NCI-H1092 treated with DMSO at 0.1 percent for 48 hours (cell line): ENCODE results near the gene PAOX.
A peak's percentile ranks its signal among the peaks of the same experiment; 100 is the strongest.
"Not testable (repeated sequence)": the region's sequence is repeated elsewhere in the genome, so short reads cannot be mapped to it uniquely, and the experiment has no call there.

Experiments
- DNase-seq: peaks from one replicate; lab custom pipeline; 2025; lab: John Stamatoyannopoulos, UW

The PAOX gene

GRCh38 chr10:133411523-133412380, 32.7 kb downstream of the PAOX start:
- DNase-seq: no peak

DNA sequence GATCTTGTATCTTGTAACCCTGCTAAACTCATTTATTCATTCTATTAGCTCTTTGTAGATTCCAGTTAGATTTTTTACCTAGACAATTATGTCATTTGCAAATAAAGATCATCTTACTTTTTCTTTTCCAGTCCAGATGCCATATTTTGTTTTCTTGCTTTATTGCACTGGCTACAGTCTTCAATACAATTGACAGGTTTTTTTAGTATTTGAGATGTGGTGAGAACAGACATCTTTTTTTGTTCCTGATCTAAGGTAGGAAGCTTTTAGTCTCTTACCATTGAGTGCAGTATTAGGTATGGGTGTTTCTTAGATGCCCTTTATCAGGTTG, 33.3 kb downstream of the PAOX start:
- DNase-seq: no peak

DNA sequence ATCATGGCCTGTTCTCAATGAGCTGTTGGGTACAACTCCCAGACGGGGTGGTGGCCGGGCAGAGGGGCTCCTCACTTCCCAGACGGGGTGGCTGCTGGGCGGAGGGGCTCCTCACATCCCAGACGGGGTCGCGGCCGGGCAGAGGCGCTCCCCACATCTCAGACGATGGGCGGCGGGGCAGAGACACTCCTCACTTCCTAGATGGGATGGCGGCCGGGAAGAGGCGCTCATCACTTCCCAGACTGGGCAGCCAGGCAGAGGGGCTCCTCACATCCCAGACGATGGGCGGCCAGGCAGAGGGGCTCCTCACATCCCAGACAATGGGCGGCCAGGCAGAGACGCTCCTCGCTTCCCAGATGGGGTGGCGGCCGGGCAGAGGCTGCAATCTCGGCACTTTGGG, 35.3 kb downstream of the PAOX start:
- not testable (repeated sequence) for DNase-seq

- DNase-seq: no peak
Observed at GRCh38 chr10:133415752-133416151, 36.7 kb downstream of the PAOX start.

- DNase-seq: no peak
Observed at GRCh38 chr10:133418289-133418993, 39.4 kb downstream of the PAOX start.

GRCh38 chr10:133419211-133419950, 40.3 kb downstream of the PAOX start:
- DNase-seq: no peak

GRCh38 chr10:133420028-133420427, 41.0 kb downstream of the PAOX start:
- no peak for DNase-seq

- DNase-seq: no peak
Observed at GRCh38 chr10:133420579-133420978, 41.5 kb downstream of the PAOX start.

DNA sequence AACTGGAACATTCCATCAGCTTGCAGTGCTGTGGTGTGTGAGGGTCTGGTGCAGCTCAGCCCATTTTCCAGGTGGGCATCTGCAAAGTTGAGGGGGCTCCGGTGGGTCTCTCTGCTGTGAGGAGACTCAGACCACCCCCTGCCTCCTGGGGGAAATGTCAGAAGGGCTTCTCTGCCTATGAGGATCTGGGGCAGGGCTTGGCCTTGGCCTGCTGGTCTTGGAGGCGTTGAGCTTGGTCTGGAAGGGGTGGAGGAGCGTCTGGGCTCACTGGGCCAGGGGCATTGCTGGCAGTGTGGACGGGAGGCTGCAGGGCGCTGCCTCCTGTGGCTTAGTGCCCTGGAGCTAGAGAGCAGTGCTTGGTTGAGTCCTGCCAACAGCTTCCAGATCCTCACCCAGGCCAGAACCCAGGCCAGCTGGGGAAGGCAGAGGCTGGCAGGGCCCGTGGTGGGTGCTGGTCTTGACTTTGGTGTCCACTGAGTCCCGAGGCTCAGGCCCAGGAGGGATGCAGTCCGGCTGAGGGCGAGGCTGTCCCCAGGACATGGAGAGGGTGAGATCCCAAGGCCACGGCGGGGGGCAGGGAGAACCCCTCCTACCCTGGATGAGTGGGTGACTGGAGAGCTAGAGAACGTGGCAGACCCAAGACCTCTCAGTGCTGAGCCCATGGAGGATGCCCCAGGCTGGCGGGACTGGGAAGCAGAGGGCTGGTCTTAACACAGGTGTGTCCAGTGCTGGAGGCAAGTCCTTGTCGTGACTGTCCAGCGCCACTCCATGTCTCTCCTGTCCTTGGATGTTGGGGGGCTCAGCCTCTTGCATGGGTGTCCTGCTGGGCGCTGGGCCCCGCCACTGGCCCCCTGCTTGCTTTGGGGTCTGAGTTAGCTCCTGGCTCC, 42.5 kb downstream of the PAOX start:
- no peak for DNase-seq

GRCh38 chr10:133422223-133422806, 43.3 kb downstream of the PAOX start:
- DNase-seq: no peak

GRCh38 chr10:133422807-133423771, 44.0 kb downstream of the PAOX start:
- DNase-seq: no peak

DNA sequence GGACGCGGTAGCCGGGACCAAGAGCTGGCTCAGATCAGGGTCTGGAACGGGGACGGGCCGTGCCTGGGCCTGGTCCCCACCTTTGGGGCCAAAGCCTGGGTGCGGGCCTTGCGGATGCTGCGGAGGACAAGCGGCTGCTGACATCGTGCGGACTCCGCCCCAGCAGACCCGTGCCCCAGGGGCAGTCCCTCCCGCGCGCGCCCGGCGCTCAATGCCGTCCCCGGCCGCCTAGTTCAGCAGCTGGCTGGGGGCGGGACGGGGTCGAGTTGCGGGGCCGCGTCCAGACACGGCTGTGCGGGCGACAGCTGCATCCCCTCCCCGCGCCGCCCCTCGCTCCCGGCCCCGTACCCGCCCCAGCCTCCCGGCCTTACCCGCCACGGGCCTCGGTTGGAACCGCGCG, 45.0 kb downstream of the PAOX start:
- not testable (repeated sequence) for DNase-seq

GRCh38 chr10:133424601-133425000, 45.5 kb downstream of the PAOX start, which contains the start of gene SPRN:
Gene SPRN, minus strand, starts transcription at chr10:133424625. Its CDS starts 944 bp downstream, at chr10:133423681.
- DNase-seq: not testable (repeated sequence)

- not testable (repeated sequence) for DNase-seq
Observed at GRCh38 chr10:133429571-133429970, 50.5 kb downstream of the PAOX start.

DNA sequence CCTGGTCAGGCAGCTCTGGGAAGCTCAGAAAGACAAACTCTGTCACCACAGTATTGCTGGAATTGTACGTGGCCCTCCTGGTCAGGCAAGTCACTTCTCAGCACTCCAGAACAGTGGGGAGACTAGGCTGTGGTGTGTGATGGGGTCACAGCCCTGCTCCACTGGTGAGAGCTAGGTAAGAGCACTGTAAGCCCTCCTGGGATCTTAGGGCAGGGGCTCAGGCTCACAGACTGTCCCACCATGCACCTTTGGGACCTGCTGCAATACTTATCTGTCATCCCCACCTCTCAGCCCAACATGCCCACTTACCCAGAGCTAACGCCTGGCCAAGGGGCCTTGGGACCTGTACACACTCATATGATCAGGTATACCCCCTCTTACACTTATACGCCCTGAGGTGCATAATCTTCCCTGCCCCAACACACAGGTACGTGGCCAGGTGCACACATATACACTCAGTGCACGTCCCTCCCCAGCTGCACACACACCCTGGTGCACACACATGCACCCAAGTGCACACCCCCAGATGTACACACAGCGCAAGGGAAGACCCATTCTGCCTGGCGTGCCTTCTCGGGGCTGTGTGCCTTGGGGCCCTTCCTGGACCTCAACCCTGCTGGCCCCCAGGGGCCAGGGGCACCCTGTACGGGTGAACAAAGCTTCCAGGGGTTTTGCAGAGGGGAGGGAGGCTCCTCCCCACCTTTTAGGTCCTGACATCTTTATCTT, 53.0 kb downstream of the PAOX start:
- not testable (repeated sequence) for DNase-seq

- not testable (repeated sequence) for DNase-seq
Observed at GRCh38 chr10:133432789-133433188, 53.7 kb downstream of the PAOX start.

DNA sequence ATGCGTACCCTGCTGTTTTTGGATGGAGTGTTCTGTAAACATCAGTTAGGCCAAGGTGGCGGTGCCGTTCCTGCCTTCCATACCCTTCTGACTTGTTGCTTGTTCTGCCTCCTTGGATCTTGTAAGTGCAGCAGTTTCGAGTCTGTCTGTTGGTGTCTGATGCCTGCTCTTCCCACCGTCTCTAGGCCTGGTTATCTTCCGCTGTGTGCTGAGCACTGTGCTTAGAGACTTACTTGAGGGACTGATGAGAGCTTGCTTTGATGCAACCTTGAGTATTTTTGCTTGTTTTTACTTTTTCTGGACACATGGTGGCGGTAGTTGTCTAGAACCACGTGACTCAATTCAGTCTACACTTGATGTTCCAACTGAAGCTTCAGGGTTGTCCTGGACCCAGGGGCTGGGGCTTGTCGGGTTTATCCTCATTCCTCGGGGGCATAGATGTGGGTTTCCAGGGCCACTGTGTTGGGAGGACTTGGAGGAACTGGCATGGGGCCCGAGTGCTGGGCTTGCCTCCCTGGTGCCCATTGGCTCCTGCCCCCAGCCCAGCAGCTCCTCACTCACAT, 59.7 kb downstream of the PAOX start:
- DNase-seq: peak; percentile 7

DNA sequence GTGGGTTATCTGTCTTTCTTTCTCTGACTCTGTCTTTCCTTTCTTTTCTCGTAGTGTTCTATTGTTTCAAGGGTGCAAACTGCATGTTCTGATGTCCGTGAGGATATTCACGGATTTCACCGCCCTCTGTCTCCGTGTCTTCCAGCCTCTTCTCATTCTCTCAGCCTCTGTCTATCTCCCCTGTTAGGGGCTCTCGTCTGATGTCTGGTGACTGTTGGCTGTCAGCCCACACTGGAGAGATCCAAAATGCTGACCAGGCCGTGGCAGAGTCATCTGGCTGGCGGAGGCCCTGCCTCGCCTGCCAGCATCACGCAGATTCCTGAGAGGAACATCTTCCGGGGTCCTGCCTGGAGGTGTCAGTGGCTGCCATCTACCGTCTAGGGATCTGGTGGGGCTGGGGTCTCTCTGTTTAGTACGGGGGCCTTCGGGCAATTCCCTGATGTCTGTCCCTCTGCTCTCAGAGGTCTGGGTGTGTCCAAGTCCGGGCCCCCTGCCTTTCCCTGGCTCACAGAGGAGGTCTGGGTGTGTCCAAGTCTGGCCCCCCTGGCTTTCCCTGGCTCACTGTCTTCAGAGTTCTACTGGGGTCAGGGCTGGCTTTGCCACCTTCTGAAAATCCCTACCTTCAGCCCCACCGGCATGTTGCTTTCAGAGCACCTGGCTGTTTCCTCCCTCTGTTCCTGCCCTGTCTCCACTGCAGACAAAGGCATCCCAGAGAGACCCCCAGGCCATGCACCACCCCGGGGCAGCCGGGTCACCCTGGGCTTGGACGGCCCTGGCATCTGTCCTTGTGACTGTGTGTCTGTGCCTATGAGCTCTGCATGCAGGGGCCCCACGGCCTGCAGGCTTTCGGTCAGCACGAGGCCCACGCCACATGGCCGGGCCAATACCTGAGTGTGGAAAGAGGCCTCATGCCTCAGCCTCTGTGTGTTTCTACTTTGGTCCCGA, 60.7 kb downstream of the PAOX start:
- DNase-seq: no peak
